ENCODE data around the gene PGPEP1.

DNA sequence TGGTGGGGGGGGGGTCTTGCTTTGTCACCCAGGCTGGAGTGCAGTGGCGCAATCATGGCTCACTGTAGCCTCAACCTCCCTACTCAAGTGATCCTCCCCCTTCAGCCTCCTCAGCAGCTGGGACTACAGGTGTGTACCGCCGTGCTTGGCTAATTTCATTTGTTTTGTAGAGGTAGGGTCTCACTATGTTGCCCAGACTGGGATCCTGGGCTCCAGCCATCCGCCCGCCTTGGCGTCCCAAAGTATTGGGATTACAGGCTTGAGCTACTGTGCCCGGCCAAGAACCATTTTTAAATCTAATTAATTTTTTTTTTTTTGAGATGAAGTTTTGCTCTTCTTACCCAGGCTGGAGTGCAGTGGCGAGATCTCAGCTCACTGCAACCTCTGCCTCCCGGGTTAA, 40.7 kb upstream of the PGPEP1 start:
- TF ChIP-seq CTCF (IDR thresholded peaks at IDR 0.05; ENCODE audit: insufficient read depth, low read length) (no peak), REST (IDR thresholded peaks at IDR 0.05; ENCODE audit: insufficient replicate concordance, low read depth) (no peak), SPI1 (IDR thresholded peaks at IDR 0.05; ENCODE audit: borderline replicate concordance, low read depth) (no peak), GABPA (IDR thresholded peaks at IDR 0.05; ENCODE audit: low read depth) (no peak)
